HEK293 (cell line): Measurements from ENCODE around the gene ATP6V1F.

Experiments
- CTCF ChIP-seq: fragments of 450-650 bp; formaldehyde crosslinking; IDR thresholded peaks from 2 replicates; pipeline ENCODE4 v1.5.1; 2016; ENCODE audit warnings: missing biosample characterization, missing genetic modification characterization
- GLI2 ChIP-seq: fragments of 450-650 bp; formaldehyde crosslinking; IDR thresholded peaks from 2 replicates; pipeline ENCODE4; 2017; ENCODE audit warnings: missing biosample characterization, missing genetic modification characterization, low read depth, borderline replicate concordance
- OVOL3 ChIP-seq: fragments of 450-650 bp; formaldehyde crosslinking; IDR thresholded peaks from 2 replicates; pipeline ENCODE4 v1.5.1; 2016; ENCODE audit warnings: missing biosample characterization, missing genetic modification characterization
- ZBTB21 ChIP-seq: fragments of 450-650 bp; formaldehyde crosslinking; IDR thresholded peaks from 2 replicates; pipeline ENCODE4 v1.5.1; 2017; ENCODE audit warnings: missing biosample characterization, missing genetic modification characterization
- ZNF146 ChIP-seq: fragments of 450-650 bp; formaldehyde crosslinking; IDR thresholded peaks from 2 replicates; pipeline ENCODE4 v1.5.1; 2016; ENCODE audit warnings: missing biosample characterization, missing genetic modification characterization
- ZNF24 ChIP-seq: fragments of 450-650 bp; formaldehyde crosslinking; IDR thresholded peaks from 2 replicates; pipeline ENCODE4 v1.5.1; 2016; ENCODE audit warnings: missing biosample characterization, missing genetic modification characterization
- ZNF280D ChIP-seq: fragments of 450-650 bp; formaldehyde crosslinking; IDR thresholded peaks from 2 replicates; pipeline ENCODE4 v1.5.1; 2016; ENCODE audit warnings: missing biosample characterization, missing genetic modification characterization
- ZNF362 ChIP-seq: fragments of 450-650 bp; formaldehyde crosslinking; IDR thresholded peaks from 2 replicates; pipeline ENCODE4 v1.5.1; 2016; ENCODE audit warnings: missing biosample characterization, missing genetic modification characterization
- ZNF391 ChIP-seq: fragments of 450-650 bp; formaldehyde crosslinking; IDR thresholded peaks from 2 replicates; pipeline ENCODE4 v1.5.1; 2016; ENCODE audit warnings: low read depth, missing biosample characterization, missing genetic modification characterization, borderline replicate concordance
- ZNF398 ChIP-seq: fragments of 450-650 bp; formaldehyde crosslinking; IDR thresholded peaks from 2 replicates; pipeline ENCODE4 v1.5.1; 2017; ENCODE audit warnings: missing biosample characterization, missing genetic modification characterization
- ZNF747 ChIP-seq: fragments of 450-650 bp; formaldehyde crosslinking; IDR thresholded peaks from 2 replicates; pipeline ENCODE4 v1.5.1; 2016; ENCODE audit warnings: missing biosample characterization, missing genetic modification characterization
- ZNF785 ChIP-seq: fragments of 450-650 bp; formaldehyde crosslinking; IDR thresholded peaks from 2 replicates; pipeline ENCODE4 v1.5.1; 2016; ENCODE audit warnings: missing biosample characterization, missing genetic modification characterization

- TF ChIP-seq ZNF24 (tag by site-specific recombination): no peak
- no peak for TF ChIP-seq ZNF391
- TF ChIP-seq ZNF362 (tag by site-specific recombination): no peak
- TF ChIP-seq GLI2 (tag by site-specific recombination): no peak
- TF ChIP-seq ZNF280D (tag by site-specific recombination): no peak
- TF ChIP-seq ZNF146: no peak
- no peak for TF ChIP-seq OVOL3 (tag by site-specific recombination)
- no peak for TF ChIP-seq ZNF785 (tag by site-specific recombination)
- no peak for TF ChIP-seq ZBTB21
- TF ChIP-seq ZNF747 (tag by site-specific recombination): no peak
- no peak for TF ChIP-seq CTCF (tag by site-specific recombination)
- no peak for TF ChIP-seq ZNF398 (tag by site-specific recombination)
These were observed 47.9 kb downstream of the ATP6V1F start, which contains the start of gene KCP for GRCh38 chr7:128910569-128910945.
